ENCODE results near the gene CDC5L.

The CDC5L gene

GRCh38 chr6:44458551-44458950 is 71.0 kb downstream of the CDC5L start:
- no peak overlapping the region for H3K4me3 ChIP-seq (ENCODE audit: low read depth in 1 of 2, low read length in 1 of 2)
- no peak overlapping the region for H3K27ac ChIP-seq
- H3K36me3 ChIP-seq: no peaks in the 10 kb centered on the region
- peaks cover 4% of the 10 kb centered on the region for H3K27me3 ChIP-seq
- no peaks in the 10 kb centered on the region for H3K4me1 ChIP-seq (ENCODE audit: control insufficient read depth in 1 of 2, insufficient read depth in 1 of 2, low read depth in 1 of 2, low read length in 1 of 2)
- H3K9me3 ChIP-seq: no peaks in the 10 kb centered on the region
- no peak for TF ChIP-seq CTCF (IDR thresholded peaks at IDR 0.05)

- no peak overlapping the region for H3K27ac ChIP-seq
- no peaks in the 10 kb centered on the region for H3K36me3 ChIP-seq
- H3K4me3 ChIP-seq (ENCODE audit: low read depth in 1 of 2, low read length in 1 of 2): no peak overlapping the region
- H3K9me3 ChIP-seq: no peaks in the 10 kb centered on the region
- H3K4me1 ChIP-seq (ENCODE audit: control insufficient read depth in 1 of 2, insufficient read depth in 1 of 2, low read depth in 1 of 2, low read length in 1 of 2): no peaks in the 10 kb centered on the region
- no peak for TF ChIP-seq CTCF (IDR thresholded peaks at IDR 0.05)
- no peaks in the 10 kb centered on the region for H3K27me3 ChIP-seq
Measured at GRCh38 chr6:44462335-44462734, 74.8 kb downstream of the CDC5L start.

GRCh38 chr6:44462797-44463727 is 75.6 kb downstream of the CDC5L start:
- H3K4me1 ChIP-seq (ENCODE audit: control insufficient read depth in 1 of 2, insufficient read depth in 1 of 2, low read depth in 1 of 2, low read length in 1 of 2): no peaks in the 10 kb centered on the region
- no peak overlapping the region for H3K27ac ChIP-seq
- H3K4me3 ChIP-seq (ENCODE audit: low read depth in 1 of 2, low read length in 1 of 2): no peak overlapping the region
- no peaks in the 10 kb centered on the region for H3K36me3 ChIP-seq
- TF ChIP-seq CTCF (IDR thresholded peaks at IDR 0.05): no peak
- H3K9me3 ChIP-seq: no peaks in the 10 kb centered on the region
- no peaks in the 10 kb centered on the region for H3K27me3 ChIP-seq

GRCh38 chr6:44463728-44464450 is 76.4 kb downstream of the CDC5L start:
- Histone ChIP-seq H3K4me1 (ENCODE audit: control insufficient read depth in 1 of 2, insufficient read depth in 1 of 2, low read depth in 1 of 2, low read length in 1 of 2) (no peaks in the 10 kb centered on the region), H3K27me3 (peaks cover under 1% of the 10 kb centered on the region), H3K27ac (no peak overlapping the region), H3K4me3 (ENCODE audit: low read depth in 1 of 2, low read length in 1 of 2) (no peak overlapping the region), H3K36me3 (no peaks in the 10 kb centered on the region), H3K9me3 (no peaks in the 10 kb centered on the region)
- TF ChIP-seq CTCF (IDR thresholded peaks at IDR 0.05): no peak

- Histone ChIP-seq H3K36me3 (no peaks in the 10 kb centered on the region), H3K27me3 (peaks cover 6% of the 10 kb centered on the region), H3K27ac (no peak overlapping the region), H3K4me1 (ENCODE audit: control insufficient read depth in 1 of 2, insufficient read depth in 1 of 2, low read depth in 1 of 2, low read length in 1 of 2) (no peaks in the 10 kb centered on the region), H3K9me3 (no peaks in the 10 kb centered on the region), H3K4me3 (ENCODE audit: low read depth in 1 of 2, low read length in 1 of 2) (no peak overlapping the region)
- no peak for TF ChIP-seq CTCF (IDR thresholded peaks at IDR 0.05)
Measured at GRCh38 chr6:44464527-44465310, 77.2 kb downstream of the CDC5L start.

Data from neutrophil (primary cell).